DND-41 (cell line): ENCODE data around the gene EXOSC10.

Source experiments
- ATAC-seq: fragments of 200-7000 bp; cut with Tn5 transposase; 3 replicates; pipeline ENCODE4 v1.9.1; 2021; ENCODE audit warnings: low read depth; ENCODE audit not compliant: insufficient read depth
- DNase-seq: peaks from one replicate; pipeline ENCODE4 v3.0.0-alpha.2; 2020
- H2AFZ ChIP-seq: 2 replicates; pipeline ENCODE4 v1.6.0; 2012; ENCODE audit warnings: low read depth, low read length
- H3K27ac ChIP-seq: 2 replicates; pipeline ENCODE4 v1.5.1; 2012; ENCODE audit warnings: low read length, inconsistent platforms
- H3K27me3 ChIP-seq: fragments of 200-600 bp; sonication (generic); 2 replicates; pipeline ENCODE4 v1.6.0; 2012; ENCODE audit warnings: low read length, mild to moderate bottlenecking, inconsistent platforms; ENCODE audit not compliant: insufficient read depth, poor library complexity
- H3K36me3 ChIP-seq: 2 replicates; pipeline ENCODE4 v1.5.1; 2012; ENCODE audit warnings: low read length, inconsistent platforms; ENCODE audit not compliant: insufficient read depth
- H3K4me1 ChIP-seq: 2 replicates; pipeline ENCODE4 v1.5.1; 2012; ENCODE audit warnings: mild to moderate bottlenecking, low read length; ENCODE audit not compliant: insufficient read depth
- H3K4me2 ChIP-seq: 2 replicates; pipeline ENCODE4 v1.6.0; 2012; ENCODE audit warnings: mild to moderate bottlenecking, moderate library complexity, low read length, inconsistent platforms; ENCODE audit not compliant: insufficient read depth
- H3K4me3 ChIP-seq, 2 experiments: fragments of 200-600 bp in 1 of 2; shearing (Covaris generic) in 1 of 2; 2 replicates each; pipeline ENCODE4 v1.5.1; 2012 to 2016; ENCODE audit warnings: inconsistent platforms in 2 of 2, low read length in 2 of 2, mild to moderate bottlenecking in 2 of 2, low read depth in 1 of 2, moderate library complexity in 1 of 2
- H3K79me2 ChIP-seq: 2 replicates; pipeline ENCODE4 v1.6.0; 2012; ENCODE audit warnings: low read length, inconsistent platforms; ENCODE audit not compliant: insufficient read depth
- H3K9ac ChIP-seq: 2 replicates; pipeline ENCODE4 v1.6.0; 2012; ENCODE audit warnings: low read depth, mild to moderate bottlenecking, inconsistent platforms, low read length, moderate library complexity
- H3K9me3 ChIP-seq: 2 replicates; pipeline ENCODE4 v1.5.1; 2012; ENCODE audit warnings: low read length, moderate library complexity, mild to moderate bottlenecking, inconsistent platforms; ENCODE audit not compliant: insufficient read depth, severe bottlenecking
- H4K20me1 ChIP-seq: 2 replicates; pipeline ENCODE4 v1.6.0; 2012; ENCODE audit warnings: low read length; ENCODE audit not compliant: insufficient read depth
- CTCF ChIP-seq: IDR thresholded peaks from 2 replicates; pipeline ENCODE4 v1.5.1; 2012; ENCODE audit warnings: borderline replicate concordance, low read length, moderate library complexity, mild to moderate bottlenecking; ENCODE audit not compliant: poor library complexity, severe bottlenecking; ENCODE audit errors: extremely low read depth
- EZH2 ChIP-seq: IDR thresholded peaks from 3 replicates; pipeline ENCODE4 v1.6.1; 2012; ENCODE audit warnings: borderline replicate concordance, low read depth, mild to moderate bottlenecking, moderate library complexity, low read length, inconsistent platforms; ENCODE audit not compliant: severe bottlenecking

The EXOSC10 gene

GRCh38 chr1:11057477-11057876 lies 42.2 kb downstream of the EXOSC10 start:
- ATAC-seq = no peak
- peak overlapping the region; percentile 97; the same call in 1 of the 2 replicates for H3K4me2 ChIP-seq
- H3K9me3 ChIP-seq = no peaks in the 10 kb centered on the region
- peaks cover 34% of the 10 kb centered on the region for H3K4me1 ChIP-seq
- H4K20me1 ChIP-seq = peaks cover 31% of the 10 kb centered on the region; the same call in 1 of the 2 replicates
- TF ChIP-seq CTCF = no peak
- peaks cover 37% of the 10 kb centered on the region for H3K79me2 ChIP-seq
- no peak overlapping the region for H3K27ac ChIP-seq
- no peak for DNase-seq
- peaks cover 44% of the 10 kb centered on the region for H3K36me3 ChIP-seq
- no peak overlapping the region for H3K4me3 ChIP-seq
- H3K9ac ChIP-seq = no peak overlapping the region
- no peak overlapping the region for H2AFZ ChIP-seq
- no peaks in the 10 kb centered on the region for H3K27me3 ChIP-seq

DNA sequence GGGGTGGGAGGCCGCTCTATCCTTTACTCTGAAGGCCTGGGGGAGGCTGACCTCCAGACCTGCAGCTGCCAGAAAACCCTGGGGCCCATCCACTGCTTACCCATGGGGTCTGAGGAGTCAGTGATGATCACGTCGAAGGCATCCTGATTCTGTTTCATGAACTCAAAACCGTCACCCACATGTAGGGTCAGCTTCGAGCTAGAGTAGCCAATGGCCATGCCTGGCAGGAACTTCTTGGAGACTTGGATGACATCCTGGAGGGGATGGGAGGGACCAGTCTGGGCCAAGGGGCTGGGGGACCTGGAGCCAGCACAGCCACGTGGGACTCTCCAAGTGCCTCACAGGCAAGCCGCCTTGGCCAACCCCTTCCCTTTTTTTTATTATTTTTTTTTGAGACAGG lies 43.2 kb downstream of the EXOSC10 start:
- ATAC-seq = no peak
- Histone ChIP-seq H3K9ac (no peak overlapping the region), H3K9me3 (no peaks in the 10 kb centered on the region), H2AFZ (no peak overlapping the region), H4K20me1 (peaks cover 31% of the 10 kb centered on the region; the same call in 1 of the 2 replicates), H3K4me1 (peaks cover 31% of the 10 kb centered on the region), H3K27me3 (no peaks in the 10 kb centered on the region), H3K4me2 (no peak overlapping the region), H3K36me3 (peaks cover 39% of the 10 kb centered on the region), H3K4me3 (no peak overlapping the region), H3K27ac (no peak overlapping the region), H3K79me2 (peaks cover 34% of the 10 kb centered on the region)
- no peak for DNase-seq
- TF ChIP-seq CTCF = no peak
- no peak for TF ChIP-seq EZH2

- TF ChIP-seq CTCF (no peak), EZH2 (no peak)
- H3K36me3 ChIP-seq = peaks cover 39% of the 10 kb centered on the region
Measured at GRCh38 chr1:11055676-11056075, 44.0 kb downstream of the EXOSC10 start.

GRCh38 chr1:11054666-11055065 lies 45.0 kb downstream of the EXOSC10 start:
- Histone ChIP-seq H3K9me3 (no peaks in the 10 kb centered on the region), H3K4me2 (no peak overlapping the region), H2AFZ (no peak overlapping the region), H3K9ac (no peak overlapping the region), H4K20me1 (peaks cover 31% of the 10 kb centered on the region; the same call in 1 of the 2 replicates), H3K27me3 (no peaks in the 10 kb centered on the region), H3K4me3 (no peak overlapping the region), H3K36me3 (peaks cover 39% of the 10 kb centered on the region), H3K4me1 (peaks cover 18% of the 10 kb centered on the region), H3K27ac (no peak overlapping the region), H3K79me2 (peaks cover 20% of the 10 kb centered on the region)
- no peak for DNase-seq
- TF ChIP-seq CTCF (no peak), EZH2 (no peak)
- no peak for ATAC-seq

More at GRCh38 chr1:11055676-11056075, 44.0 kb downstream of the EXOSC10 start:
- no peaks in the 10 kb centered on the region for H3K27me3 ChIP-seq
- ATAC-seq (no peak), DNase-seq (no peak)
- peaks cover 22% of the 10 kb centered on the region for H3K4me1 ChIP-seq
- H2AFZ ChIP-seq = no peak overlapping the region
- H3K9ac ChIP-seq = no peak overlapping the region
- H3K4me2 ChIP-seq = no peak overlapping the region
- H4K20me1 ChIP-seq = peaks cover 31% of the 10 kb centered on the region; the same call in 1 of the 2 replicates
- no peaks in the 10 kb centered on the region for H3K9me3 ChIP-seq
- H3K27ac ChIP-seq = no peak overlapping the region
- H3K79me2 ChIP-seq = peaks cover 27% of the 10 kb centered on the region
- H3K4me3 ChIP-seq = no peak overlapping the region
